Left cardiac atrium (tissue), 4 donors: ENCODE measurements around the gene CWH43. TPM values are rescaled to one million over a fixed set of nuclear protein-coding genes. Genes with fewer than 3 reads are reported as not detected.
"Not testable (repeated sequence)": the region's sequence is repeated elsewhere in the genome, so short reads cannot be mapped to it uniquely, and the experiment has no call there.

Experiments
- ATAC-seq, 2 donors: fragments of 200-7000 bp; cut with Tn5 transposase; one replicate each; pipeline ENCODE4 v1.9.1; 2020; ENCODE audit warnings: mild to moderate bottlenecking in 2 of 2, moderate library complexity in 2 of 2
- DNase-seq: peaks from one replicate; pipeline ENCODE4 v3.0.0-alpha.2; 2020
- intact Hi-C, 2 donors: fragments of 100-400 bp; cut with DNase I; formaldehyde crosslinking; loops; one replicate each; pipeline versions ENCODE4 v1.14.1 to v1.15.1; 2022 to 2023
- total RNA-seq, 2 donors: library from RNA; stranded (reverse); fragmentation: NEBNext Ultra II Directional; extraction: Animal tissue kit (Norgen Biotek cat#: 25700); gene quantifications; one replicate each; pipeline ENCODE4 v1.2.1, GENCODE V29; 2021
- donor health status: DM: no; HTN: yes; CAD: no.
- donor health status: DM: no; HTN: yes; CAD: no; lungs with severe emphysema.
- donor health status: DM: yes; HTN: yes; CAD: no.
- donor health status: Dilated cardiomyopathy.

Gene CWH43
- total RNA-seq, 2 donors from 2014 or later, result not detected

DNA sequence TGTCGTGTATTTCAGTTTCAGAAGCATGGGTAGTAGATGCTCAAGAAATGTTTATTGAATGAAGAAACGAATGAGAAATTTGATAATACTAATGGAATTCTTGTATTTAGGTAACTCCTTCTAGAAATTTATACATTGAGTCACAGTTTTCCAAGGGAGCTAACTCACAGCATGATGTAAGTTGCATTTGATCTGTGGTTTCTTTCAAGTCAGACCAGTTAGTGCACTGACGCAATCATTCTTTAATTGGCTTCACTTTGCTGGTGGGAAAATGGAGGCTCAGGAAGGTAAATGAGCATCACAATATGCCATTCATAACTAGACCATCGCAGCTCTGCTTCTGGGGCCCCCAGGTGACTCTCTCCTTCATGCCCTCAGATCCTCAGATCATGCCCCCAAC lies 17.3 kb upstream of the CWH43 start:
- no peak for DNase-seq
- ATAC-seq, result no peak
- intact Hi-C loops, result loop anchor here in 1 of 2 donors (10.0 kb wide), 1 partner anchor 394 kb away; no protein-coding TSS in a partner anchor

DNA sequence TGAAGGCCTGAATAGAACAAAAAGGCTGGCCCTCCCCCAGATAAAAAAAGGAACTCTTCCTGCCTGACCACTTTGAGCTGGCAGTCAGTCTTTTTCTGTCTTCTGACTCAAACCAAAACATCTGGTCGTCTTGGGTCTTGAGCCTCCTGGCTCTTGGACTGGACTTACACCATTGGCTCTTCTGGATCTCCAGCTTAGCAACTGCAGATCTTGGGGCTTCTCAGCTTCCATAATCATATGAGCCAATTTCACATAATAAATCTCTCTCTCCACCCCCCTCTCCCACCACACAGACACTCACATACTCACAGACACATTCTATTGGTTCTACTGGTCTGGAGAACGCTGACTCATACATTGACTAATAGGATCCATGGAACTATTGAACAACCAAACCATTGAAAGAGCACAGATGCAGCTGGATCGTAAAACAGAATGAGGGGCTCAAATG lies 15.6 kb upstream of the CWH43 start:
- ATAC-seq (no peak), DNase-seq (no peak)
- intact Hi-C loops, result no loop called here

DNA sequence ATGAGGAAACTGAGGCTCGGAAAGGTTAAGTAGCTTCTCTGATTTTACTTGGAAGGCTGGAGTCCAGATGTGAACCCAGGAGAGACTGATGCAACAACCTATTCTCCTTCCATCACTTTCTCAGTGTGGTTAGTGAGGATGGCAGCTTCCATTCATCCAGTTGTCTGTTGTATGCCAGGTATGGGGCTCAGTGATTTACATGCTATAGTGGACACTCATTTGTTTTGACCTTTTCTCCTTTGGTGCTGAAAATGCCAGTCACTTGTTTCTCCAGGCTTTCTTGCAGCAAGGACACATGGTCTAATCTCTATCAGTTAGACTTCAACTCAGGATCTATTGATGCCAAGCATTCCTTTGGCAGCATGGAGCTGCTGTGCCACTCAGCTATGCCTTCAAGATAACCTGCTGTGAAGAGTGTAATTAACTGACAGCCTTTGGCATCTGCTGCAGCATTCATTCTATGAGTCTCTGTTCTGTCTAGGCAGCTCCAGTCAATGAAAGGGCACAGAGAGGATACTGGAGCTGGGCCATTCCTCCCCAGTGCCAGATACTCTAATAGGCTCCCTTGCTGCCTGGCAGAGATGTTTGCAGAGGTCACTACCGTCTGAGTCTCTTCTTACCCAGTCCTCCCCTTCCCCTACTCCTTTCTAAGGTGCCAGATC lies 11.0 kb upstream of the CWH43 start:
- DNase-seq (no peak), ATAC-seq (peak in 1 of 2 donors; percentile 95)
- intact Hi-C loops, result no loop called here

DNA sequence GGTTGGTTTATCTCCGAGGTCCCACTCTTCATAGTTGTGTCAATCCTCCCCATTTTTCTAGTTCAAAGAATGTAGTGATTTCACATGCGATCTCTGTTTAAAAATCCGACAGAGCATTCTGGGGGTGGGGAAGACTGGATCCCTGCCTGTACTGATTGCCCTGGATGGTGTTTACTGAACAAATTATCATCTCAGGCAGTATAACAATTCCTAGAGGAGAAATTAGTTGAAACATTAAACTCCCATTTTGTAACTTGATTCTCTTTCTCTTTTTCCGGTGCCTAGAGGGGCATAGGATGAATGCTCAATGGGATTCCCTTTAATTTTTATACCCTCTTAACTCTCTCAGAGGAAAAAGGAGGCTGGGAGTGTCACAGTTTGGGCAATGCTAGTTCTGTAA lies 10.0 kb upstream of the CWH43 start:
- DNase-seq, result no peak
- intact Hi-C loops, result no loop called here
- no peak for ATAC-seq

DNA sequence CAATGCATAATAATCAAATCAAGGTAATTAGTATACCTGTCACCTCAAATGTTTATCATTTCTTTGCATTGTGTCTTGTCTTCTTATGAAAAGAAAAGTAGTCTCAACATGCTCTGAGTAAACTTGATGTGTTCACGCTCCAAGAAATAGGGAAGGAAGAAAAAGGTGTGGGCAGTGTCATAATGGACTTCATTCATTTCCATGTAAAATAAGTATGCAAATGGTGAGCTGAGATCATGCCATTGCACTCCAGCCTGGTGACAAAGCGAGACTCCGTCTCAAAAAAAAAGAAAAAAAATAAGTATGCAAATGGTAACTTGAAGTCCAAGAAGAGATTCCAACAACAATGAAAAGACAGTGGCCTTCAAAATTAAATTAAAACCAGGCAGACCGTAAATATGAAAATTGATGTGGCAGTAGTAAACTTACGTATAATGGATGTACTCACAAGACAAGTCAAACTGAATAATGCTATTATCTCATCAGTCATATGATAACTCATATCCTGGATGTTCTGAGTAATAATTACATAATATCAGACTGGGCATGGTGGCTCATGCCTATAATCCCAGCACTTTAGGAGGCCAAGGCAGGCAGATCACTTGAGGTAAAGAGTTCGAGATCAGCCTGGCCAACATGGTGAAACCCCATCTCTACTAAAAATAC lies 6.0 kb upstream of the CWH43 start:
- intact Hi-C loops, result no loop called here
- no peak for ATAC-seq

DNA sequence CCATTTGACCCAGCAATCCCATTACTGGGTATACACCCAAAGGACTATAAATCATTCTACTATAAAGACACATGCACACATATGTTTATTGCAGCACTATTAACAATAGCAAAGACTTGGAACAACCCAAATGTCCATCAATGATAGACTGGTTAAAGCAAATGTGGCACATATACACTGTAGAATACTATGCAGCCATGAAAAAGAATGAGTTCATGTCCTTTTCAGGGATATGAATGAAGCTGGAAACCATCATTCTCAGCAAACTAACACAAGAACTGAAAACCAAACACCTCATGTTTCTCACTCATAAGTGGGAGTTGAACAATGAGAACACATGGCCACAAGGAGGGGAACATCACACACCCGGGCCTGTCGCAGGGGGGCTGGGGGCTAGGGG lies 2.1 kb upstream of the CWH43 start:
- intact Hi-C loops, ATAC-seq, DNase-seq: not testable (repeated sequence)

More for the DNA sequence above, 6.0 kb upstream of the CWH43 start:
- no peak for DNase-seq

DNA sequence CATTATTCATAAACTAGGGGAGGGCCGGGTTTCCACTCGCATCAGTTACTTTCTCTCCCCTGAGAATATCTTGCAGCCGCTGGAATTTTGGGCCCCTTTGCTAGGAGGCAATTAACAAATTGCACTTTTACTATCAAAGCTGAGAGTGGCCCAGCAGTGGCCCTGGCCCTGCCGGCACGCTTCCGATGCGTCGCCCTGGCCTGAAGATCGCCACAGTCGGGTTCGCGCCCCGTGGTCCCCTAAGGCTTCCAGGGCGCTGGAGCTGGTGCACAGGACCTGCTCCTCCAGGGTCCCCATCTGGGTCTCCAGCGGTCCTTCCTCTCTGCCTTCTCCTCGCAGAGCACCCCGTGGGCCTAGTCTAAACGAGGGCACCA lies 486 bp upstream of the CWH43 start:
- no peak for DNase-seq
- intact Hi-C loops, result no loop called here
- no peak for ATAC-seq

DNA sequence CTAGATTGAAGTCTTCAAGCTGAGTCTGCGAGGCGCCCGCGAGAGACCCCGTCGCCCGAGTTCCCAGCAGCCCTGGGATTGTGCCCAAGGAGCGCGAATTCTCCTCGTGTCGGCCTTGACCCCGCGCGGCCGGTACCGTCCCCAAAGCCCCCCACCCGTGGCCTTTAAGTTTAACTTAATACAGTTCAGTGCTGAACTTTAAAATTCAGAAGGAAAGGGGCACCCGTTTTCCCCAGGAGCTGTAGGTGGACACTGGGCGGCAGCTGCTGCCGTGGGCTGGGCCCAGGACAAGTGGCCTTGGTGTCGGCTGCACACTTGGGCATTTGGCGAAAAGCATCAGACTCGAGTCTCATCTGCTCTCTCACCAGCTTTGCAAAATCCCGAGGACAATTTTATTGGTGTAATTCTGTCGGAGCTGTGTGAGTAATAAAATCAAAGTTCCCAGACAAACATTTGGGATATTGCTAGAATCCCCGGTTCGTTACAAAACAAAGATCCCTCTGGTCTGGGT lies 634 bp downstream of the CWH43 start:
- ATAC-seq (no peak), DNase-seq (no peak)
- intact Hi-C loops, result no loop called here

DNA sequence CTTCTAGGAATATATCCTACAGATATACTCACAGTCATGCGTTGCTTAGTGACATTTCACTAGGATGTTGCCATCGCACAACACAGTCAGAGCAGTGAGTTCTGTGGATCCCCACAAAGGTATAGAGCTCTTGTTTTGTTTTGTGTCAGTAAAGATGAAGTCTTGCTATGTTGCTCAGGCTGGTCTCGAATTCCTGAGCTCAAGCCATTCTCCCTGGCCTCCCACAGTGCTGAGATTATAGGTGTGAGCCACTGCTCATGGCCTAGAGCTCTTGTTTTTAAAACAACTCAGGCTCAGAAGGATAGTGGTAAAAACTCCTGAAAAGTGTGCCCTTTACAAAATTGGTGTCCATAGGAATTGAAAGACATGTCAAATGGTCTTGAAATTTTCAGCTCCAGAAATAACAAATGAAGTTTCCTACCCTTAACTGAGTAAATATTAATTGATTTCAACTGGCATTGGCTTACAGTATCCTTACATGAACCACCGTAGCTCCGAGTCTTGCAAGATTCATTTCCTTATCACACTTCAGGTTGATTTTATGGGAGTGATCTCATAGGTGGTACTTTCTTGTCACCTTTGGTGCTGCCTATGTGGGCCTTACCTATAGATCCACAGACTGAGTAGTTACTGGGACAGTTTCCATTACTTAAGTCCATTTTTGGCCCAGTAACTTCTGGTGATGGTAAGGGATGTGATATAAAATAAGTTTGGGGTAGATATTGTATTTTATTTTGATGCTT lies 3.6 kb downstream of the CWH43 start:
- DNase-seq (no peak), ATAC-seq (no peak)
- intact Hi-C loops, result no loop called here

DNA sequence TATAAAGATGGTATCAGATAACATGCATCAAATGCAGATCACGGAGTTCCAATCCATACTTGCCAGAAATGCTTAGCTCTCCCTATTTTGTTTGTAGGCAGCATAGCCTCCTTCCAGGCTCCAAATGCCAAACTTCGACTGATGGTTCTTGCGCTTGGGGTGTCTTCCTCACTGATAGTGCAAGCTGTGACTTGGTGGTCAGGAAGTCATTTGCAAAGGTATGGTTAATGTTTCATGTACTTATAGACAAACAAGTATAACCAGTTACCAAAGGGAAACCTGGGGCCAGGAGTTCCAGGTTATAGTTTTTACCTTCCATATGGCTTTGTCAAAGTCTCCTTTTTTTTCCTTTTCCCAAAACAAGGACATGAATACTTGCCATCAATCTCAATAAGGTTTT lies 5.3 kb downstream of the CWH43 start:
- DNase-seq (no peak), ATAC-seq (no peak)
- intact Hi-C loops, result no loop called here

DNA sequence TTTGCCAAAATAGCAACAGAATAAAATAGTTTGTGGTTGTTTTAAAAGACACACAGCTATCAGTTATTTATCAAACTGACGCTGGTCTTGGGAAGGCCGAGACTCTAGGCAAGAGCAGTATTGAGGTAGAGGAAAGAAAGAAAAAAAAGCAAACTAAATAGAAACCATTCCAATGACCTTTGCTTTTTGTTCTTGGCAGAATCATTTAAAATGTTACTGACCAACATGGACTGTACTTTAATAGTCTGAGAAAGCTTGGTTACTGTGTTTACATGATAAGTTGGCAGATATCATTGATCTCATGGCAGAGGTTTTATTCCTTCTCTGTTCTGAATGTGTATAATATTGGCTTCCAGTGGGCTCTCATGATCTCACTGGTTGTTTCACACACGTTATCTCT lies 11.9 kb downstream of the CWH43 start:
- no peak for ATAC-seq
- intact Hi-C loops, result no loop called here
- DNase-seq, result no peak

DNA sequence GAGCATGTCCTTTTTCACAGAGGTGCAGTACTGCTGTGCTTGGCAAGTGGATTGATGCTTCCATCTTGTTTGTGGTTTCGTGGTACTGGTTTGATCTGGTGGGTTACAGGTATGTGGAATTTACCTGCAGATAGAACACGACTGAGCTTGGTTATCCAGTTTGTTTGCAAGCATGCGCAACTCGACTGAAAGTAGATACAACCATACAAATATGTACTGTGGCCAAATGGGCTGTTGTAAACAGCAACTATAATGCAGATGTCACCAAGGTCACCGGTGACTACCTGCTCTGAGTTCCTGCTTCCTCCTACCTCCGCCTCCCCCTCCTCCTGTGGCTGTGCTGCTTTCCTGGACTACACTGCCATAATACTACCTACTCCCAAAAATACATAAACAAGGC lies 12.4 kb downstream of the CWH43 start:
- ATAC-seq, result no peak
- no peak for DNase-seq
- intact Hi-C loops, result no loop called here

DNA sequence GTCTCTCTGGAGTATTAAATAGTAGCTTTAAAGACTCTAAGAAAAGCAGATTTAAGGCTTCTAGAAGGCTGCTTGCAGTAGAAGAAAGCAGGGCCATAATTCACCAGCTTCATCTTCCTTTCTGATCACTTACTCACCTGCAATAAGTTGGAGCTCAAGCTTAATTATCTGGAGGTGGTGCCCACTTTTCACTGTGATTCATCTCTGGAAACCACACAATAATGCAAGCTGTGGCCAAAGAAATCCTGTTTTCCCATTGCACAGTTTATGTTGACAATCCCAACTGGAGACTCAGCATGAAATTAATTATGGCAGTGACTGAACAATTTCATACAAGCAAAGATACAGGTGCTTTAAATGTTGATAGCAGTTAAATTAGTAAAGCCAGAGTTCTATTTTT lies 14.7 kb downstream of the CWH43 start:
- DNase-seq, result no peak
- intact Hi-C loops, result no loop called here
- ATAC-seq, result no peak

DNA sequence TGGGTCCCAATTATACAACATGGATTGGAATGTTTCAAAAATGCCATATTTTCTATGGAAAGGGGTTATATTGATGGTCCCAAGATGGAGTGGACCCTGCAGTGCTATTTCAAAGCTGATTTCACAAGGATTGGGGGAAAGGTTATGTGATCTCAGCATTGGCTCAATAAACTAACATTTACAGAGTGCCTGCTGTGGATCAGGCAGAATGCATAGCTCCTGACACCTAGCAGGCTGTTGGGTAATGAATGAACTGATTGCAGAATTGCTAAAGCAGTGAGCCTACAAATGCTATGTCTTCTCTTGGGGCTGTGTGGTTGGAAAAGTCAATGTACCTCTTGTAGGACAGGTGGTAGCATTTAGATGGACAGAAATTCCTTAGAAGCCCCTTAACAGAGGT lies 16.9 kb downstream of the CWH43 start:
- ATAC-seq (no peak), DNase-seq (no peak)
- intact Hi-C loops, result no loop called here

DNA sequence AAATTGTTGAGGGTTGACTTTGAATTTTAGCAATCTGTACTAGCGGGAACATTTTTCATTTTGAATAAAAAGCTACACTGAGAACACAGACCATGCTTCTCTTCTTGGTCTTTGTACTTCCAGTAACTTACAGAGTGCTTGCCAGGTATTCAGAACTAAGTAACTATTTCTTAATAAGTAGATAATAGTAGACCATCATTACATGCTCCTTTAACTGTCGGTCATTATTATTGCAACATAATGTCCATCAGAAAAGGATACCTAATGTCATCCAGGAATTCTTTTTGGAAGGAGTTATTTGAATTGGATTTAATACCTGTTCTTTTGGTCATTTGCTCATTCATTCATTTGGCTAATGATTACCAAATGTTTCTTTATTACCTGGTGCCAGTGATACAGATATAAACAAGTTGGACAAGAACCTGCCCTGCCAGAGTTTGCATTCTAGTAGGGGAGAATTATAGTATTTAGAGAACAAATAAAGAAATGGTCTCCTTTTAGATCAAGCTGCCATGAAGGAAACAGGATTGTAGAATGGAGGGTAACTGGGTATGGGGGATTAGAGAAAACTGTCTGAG lies 32.7 kb downstream of the CWH43 start:
- no peak for ATAC-seq
- intact Hi-C loops, result no loop called here
- no peak for DNase-seq

DNA sequence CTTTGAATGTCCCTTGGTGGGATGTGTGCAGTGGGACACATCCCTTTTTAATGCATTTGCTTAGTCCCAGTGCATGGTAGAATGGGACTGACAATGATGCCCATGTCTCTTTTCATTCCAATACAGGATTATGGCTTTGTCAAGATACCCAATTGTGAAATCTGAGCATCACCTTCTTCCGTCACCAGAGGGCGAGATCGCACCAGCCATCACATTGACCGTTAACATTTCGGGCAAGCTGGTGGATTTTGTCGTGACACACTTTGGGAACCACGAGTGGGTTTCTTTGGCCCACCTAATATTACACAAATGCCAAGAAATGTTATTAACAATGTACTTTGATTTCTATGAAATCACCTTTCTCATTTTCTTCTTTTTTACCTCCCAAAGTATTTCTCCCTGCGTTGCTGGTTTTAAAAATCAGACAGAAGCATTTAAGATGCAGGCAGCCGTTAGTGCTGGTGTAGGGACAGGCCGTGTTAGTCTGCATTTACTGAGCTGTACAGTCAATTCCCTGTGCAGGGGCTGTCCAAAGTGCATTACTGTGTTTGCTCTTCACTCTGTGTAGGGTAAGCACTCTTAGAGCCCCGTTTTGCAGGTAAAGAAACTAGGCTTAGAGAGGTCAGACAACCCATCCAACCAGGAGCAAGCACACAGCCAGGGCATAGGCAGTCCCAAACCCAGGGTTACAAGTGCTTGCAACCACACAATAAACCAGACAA lies 46.5 kb downstream of the CWH43 start:
- DNase-seq (no peak), ATAC-seq (no peak)
- intact Hi-C loops, result no loop called here

DNA sequence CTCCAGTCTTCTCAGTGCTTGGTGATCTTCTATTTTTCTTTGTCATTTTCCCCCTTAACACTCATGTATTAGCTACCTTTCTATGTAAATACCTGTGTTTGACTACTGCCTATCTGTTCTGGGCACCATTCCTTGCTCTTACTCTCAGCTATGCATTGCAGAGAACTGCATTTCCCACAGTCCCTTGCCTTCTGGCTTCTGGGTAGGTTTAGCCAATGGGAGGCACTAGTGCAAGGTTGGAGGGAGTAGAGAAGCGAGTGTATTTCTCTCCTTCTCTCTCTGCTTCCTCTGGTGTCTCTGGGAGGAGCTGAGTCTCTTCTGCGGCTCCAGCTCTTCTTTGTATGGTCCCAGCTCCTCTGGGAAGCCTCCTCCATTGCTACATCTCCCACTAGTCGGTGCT lies 50.5 kb downstream of the CWH43 start:
- DNase-seq, result no peak
- ATAC-seq, result no peak
- intact Hi-C loops, result no loop called here

DNA sequence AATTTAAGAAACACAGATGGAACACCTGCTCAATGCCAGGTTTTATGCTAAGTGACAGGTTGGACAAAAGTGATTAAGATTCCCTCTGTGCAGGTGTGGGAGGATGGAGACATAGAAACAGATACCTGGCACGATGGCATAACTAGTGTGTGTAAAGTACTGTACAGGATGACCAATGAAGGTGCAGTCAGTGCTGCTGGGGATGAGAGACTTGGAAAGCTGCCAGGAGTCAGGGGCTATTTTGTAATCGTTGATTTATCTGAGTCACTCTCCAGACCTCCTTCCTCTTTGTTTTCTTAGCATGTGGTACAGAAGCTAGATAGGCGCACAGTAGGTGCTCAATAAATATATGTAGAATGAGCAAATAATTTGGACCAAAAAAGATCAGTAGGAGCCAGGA lies 58.2 kb downstream of the CWH43 start:
- intact Hi-C loops, result no loop called here
- ATAC-seq (no peak), DNase-seq (no peak)

DNA sequence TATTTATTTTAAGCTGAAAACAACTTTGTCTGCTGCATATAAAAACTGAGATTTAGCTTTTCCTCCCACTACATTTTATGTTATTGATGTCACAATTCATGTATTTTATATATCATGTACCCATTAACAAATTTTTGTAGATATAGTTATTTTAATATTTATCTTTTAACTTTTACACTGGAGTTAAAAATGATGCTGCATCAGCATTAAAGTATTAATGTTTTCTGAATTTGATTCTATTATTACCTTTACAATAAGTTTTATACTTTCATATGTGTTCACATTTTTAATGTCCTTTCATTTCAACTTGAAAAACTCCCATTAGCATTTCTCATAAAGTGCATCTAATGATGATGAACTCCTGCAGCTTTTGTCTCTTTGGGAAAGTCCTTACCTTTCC lies 72.2 kb downstream of the CWH43 start:
- intact Hi-C loops, result no loop called here
- no peak for DNase-seq
- ATAC-seq, result no peak
